Right atrium auricular region (tissue), 2 donors: ENCODE results near the gene CLCN3. TPM values are rescaled to one million over a fixed set of nuclear protein-coding genes. Genes with fewer than 3 reads are reported as not detected.

ENCODE experiments used
- DNase-seq: peaks from one replicate; pipeline ENCODE4 v3.0.0-alpha.2; 2019; ENCODE audit warnings: low spot score
- H3K27ac ChIP-seq, 2 donors: fragments of 200-600 bp; sonication (generic); 1 replicate in 1 of 2; 2 replicates in 1 of 2; pipeline ENCODE4 v1.5.1; 2016 to 2019
- H3K27me3 ChIP-seq, 2 donors: fragments of 200-600 bp; sonication (generic); one replicate each; pipeline versions ENCODE4 v1.5.1 to v1.6.0; 2017 to 2019
- H3K36me3 ChIP-seq: fragments of 200-600 bp; sonication (generic); one replicate; pipeline ENCODE4 v1.5.1; 2016
- H3K4me1 ChIP-seq, 2 donors: fragments of 200-600 bp; sonication (generic); one replicate each; pipeline versions ENCODE4 v1.5.1 to v1.6.0; 2017 to 2019
- H3K4me3 ChIP-seq, 2 donors: fragments of 200-600 bp; sonication (generic); 1 replicate in 1 of 2; 2 replicates in 1 of 2; pipeline ENCODE4 v1.5.1; 2017 to 2019; ENCODE audit warnings: mild to moderate bottlenecking in 1 of 2, moderate library complexity in 1 of 2
- H3K9me3 ChIP-seq, 2 donors: fragments of 200-600 bp; sonication (generic); one replicate each; pipeline ENCODE4 v1.5.1; 2019
- CTCF ChIP-seq, 2 donors: fragments of 200-600 bp; sonication (generic); IDR thresholded peaks; one replicate each; pipeline ENCODE4 v1.5.1; 2019; ENCODE audit warnings: antibody characterized with exemption in 2 of 2
- total RNA-seq, 2 donors: library from RNA; depleted of rRNA; stranded (reverse); fragments of >200 nt; gene quantifications; one replicate each; pipeline ENCODE4 v1.1.0, GENCODE V29; 2016

CLCN3 gene
- total RNA-seq, 2 donors from 2014 or later, result 32.9 to 58.4 TPM

- H3K27ac ChIP-seq, result peak overlapping the region; percentile 84 to 90
- H3K4me3 ChIP-seq, result peak overlapping the region; percentile 36 to 51
- no peaks in the 10 kb centered on the region for H3K9me3 ChIP-seq
- no peak for TF ChIP-seq CTCF (IDR thresholded peaks at IDR 0.05)
- no peaks in the 10 kb centered on the region for H3K36me3 ChIP-seq
- no peaks in the 10 kb centered on the region for H3K27me3 ChIP-seq
- no peak for DNase-seq
- H3K4me1 ChIP-seq, result peaks cover 0 to 39% of the 10 kb centered on the region in 2 donors
Measured at GRCh38 chr4:169660929-169661328, 40.6 kb downstream of the CLCN3 start.

GRCh38 chr4:169661761-169662160 lies 41.4 kb downstream of the CLCN3 start:
- no peak for DNase-seq
- no peaks in the 10 kb centered on the region for H3K36me3 ChIP-seq
- peak overlapping the region in 1 of 2 donors; percentile 51 for H3K4me3 ChIP-seq
- TF ChIP-seq CTCF (IDR thresholded peaks at IDR 0.05), result no peak
- peaks cover 0 to 39% of the 10 kb centered on the region in 2 donors for H3K4me1 ChIP-seq
- no peaks in the 10 kb centered on the region for H3K27me3 ChIP-seq
- H3K27ac ChIP-seq, result peak overlapping the region; percentile 84 to 90
- peaks cover 0 to 2% of the 10 kb centered on the region in 2 donors for H3K9me3 ChIP-seq

GRCh38 chr4:169662206-169662605 lies 41.8 kb downstream of the CLCN3 start:
- H3K9me3 ChIP-seq, result peaks cover 0 to 6% of the 10 kb centered on the region in 2 donors
- TF ChIP-seq CTCF (IDR thresholded peaks at IDR 0.05), result no peak
- H3K27me3 ChIP-seq, result no peaks in the 10 kb centered on the region
- H3K36me3 ChIP-seq, result no peaks in the 10 kb centered on the region
- peak overlapping the region; percentile 84 to 90 for H3K27ac ChIP-seq
- DNase-seq, result no peak
- peaks cover 0 to 39% of the 10 kb centered on the region in 2 donors for H3K4me1 ChIP-seq
- H3K4me3 ChIP-seq, result peak overlapping the region in 1 of 2 donors; percentile 51

- Histone ChIP-seq H3K4me3 (no peak overlapping the region), H3K4me1 (peaks cover 0 to 39% of the 10 kb centered on the region in 2 donors), H3K9me3 (peaks cover 0 to 9% of the 10 kb centered on the region in 2 donors), H3K36me3 (no peaks in the 10 kb centered on the region), H3K27me3 (no peaks in the 10 kb centered on the region), H3K27ac (peak overlapping the region; percentile 84 to 90)
- DNase-seq, result no peak
- no peak for TF ChIP-seq CTCF (IDR thresholded peaks at IDR 0.05)
Measured at GRCh38 chr4:169663402-169663801, 43.0 kb downstream of the CLCN3 start.

GRCh38 chr4:169663831-169664230 lies 43.5 kb downstream of the CLCN3 start:
- H3K4me1 ChIP-seq, result peaks cover 0 to 36% of the 10 kb centered on the region in 2 donors
- no peaks in the 10 kb centered on the region for H3K27me3 ChIP-seq
- no peaks in the 10 kb centered on the region for H3K36me3 ChIP-seq
- no peak for TF ChIP-seq CTCF (IDR thresholded peaks at IDR 0.05)
- peaks cover 0 to 9% of the 10 kb centered on the region in 2 donors for H3K9me3 ChIP-seq
- no peak overlapping the region for H3K4me3 ChIP-seq
- DNase-seq, result no peak
- peak overlapping the region; percentile 84 to 90 for H3K27ac ChIP-seq

- no peak for TF ChIP-seq CTCF (IDR thresholded peaks at IDR 0.05)
- no peak overlapping the region for H3K4me3 ChIP-seq
- no peaks in the 10 kb centered on the region for H3K27me3 ChIP-seq
- no peak for DNase-seq
- H3K27ac ChIP-seq, result peak overlapping the region; percentile 84 to 90
- peaks cover 0 to 9% of the 10 kb centered on the region in 2 donors for H3K9me3 ChIP-seq
- H3K36me3 ChIP-seq, result no peaks in the 10 kb centered on the region
- H3K4me1 ChIP-seq, result peaks cover 0 to 28% of the 10 kb centered on the region in 2 donors
Measured at GRCh38 chr4:169664615-169665014, 44.2 kb downstream of the CLCN3 start.
